ENCODE data around the gene CEP295NL.

Gene CEP295NL

GRCh38 chr17:78840780-78841611 lies 62.0 kb downstream of the CEP295NL start, which contains the start of gene USP36:
Gene USP36 (minus strand): TSS chr17:78840814. CDS start chr17:78836363, 4,451 bp downstream.
- Histone ChIP-seq H3K27me3 (no peaks in the 10 kb centered on the region), H3K4me1 (no peaks in the 10 kb centered on the region; the same call in 1 of the 2 replicates), H3K4me3 (ENCODE audit: low read depth, low read length) (peak within 1 kb of the TSS; percentile 94), H3K9me3 (no peaks in the 10 kb centered on the region), H3K36me3 (peaks cover 18% of the 10 kb centered on the region)
- no peak for TF ChIP-seq CTCF (IDR thresholded peaks at IDR 0.05; ENCODE audit: low read depth, low read length)
- DNase-seq: peak; percentile 99

Data from BE2C (cell line).